K562 (cell line): ENCODE results near the gene LENG8. TPM values are rescaled to one million over a fixed set of nuclear protein-coding genes. Genes with fewer than 3 reads are reported as not detected.

Experiments used
- ATAC-seq: fragments of 200-7000 bp; cut with Tn5 transposase; 3 replicates; pipeline ENCODE4 v1.9.1; 2020; ENCODE audit warnings: moderate library complexity
- BruUV-seq: library from RNA; stranded (reverse); fragments of 400-500 nt; replicated peaks from 2 replicates; lab custom pipeline; 2021; lab: Mats Ljungman, UMichigan
- CTCF ChIA-PET: fragments of 300-600 bp; formaldehyde crosslinking; extraction: SDS; loops from one replicate; lab custom pipeline; 2021; ENCODE audit warnings: low intra/inter-chr PET ratio; lab: Yijun Ruan, JAX
- POLR2A ChIA-PET: fragments of 300-600, 350-650 bp; sonication (Branson Sonifier 250); formaldehyde crosslinking; extraction: SDS; loops from one replicate; lab custom pipeline; 2021; ENCODE audit warnings: antibody characterized with exemption, inconsistent platforms; lab: Yijun Ruan, JAX
- DNase-seq, 4 experiments: peaks; one replicate each; pipeline versions ENCODE4 v3.0.0 to v3.0.0-alpha.2; 2011 to 2018; ENCODE audit warnings: low spot score in 3 of 4, mixed read lengths in 3 of 4; ENCODE audit errors: extremely low read depth in 1 of 4
- FAIRE-seq: peaks from 2 replicates; lab custom pipeline; 2011; peaks lifted over from hg19 to GRCh38; lab: Jason Lieb, UNC
- H2AFZ ChIP-seq: 2 replicates; pipeline ENCODE4 v1.6.0; 2011; ENCODE audit warnings: low read depth, low read length, control low read depth, inconsistent platforms
- H3K27ac ChIP-seq: fragments of 200-600 bp; 3 replicates; pipeline ENCODE4 v1.8.0; 2011; ENCODE audit warnings: low read depth, mild to moderate bottlenecking, control low read depth, inconsistent platforms, low read length, moderate library complexity, mixed read lengths; ENCODE audit errors: extremely low read depth
- H3K27me3 ChIP-seq, 2 experiments: fragments of 300-600 bp in 1 of 2; 2 replicates in 1 of 2; 3 replicates in 1 of 2; pipeline versions ENCODE4 v1.6.0 to v1.8.0; 2011; ENCODE audit warnings: inconsistent platforms in 2 of 2, low read length in 2 of 2, mild to moderate bottlenecking in 1 of 2, mixed read lengths in 1 of 2, moderate library complexity in 1 of 2; ENCODE audit not compliant: control insufficient read depth in 2 of 2, insufficient read depth in 2 of 2
- H3K36me3 ChIP-seq: fragments of 300-600 bp; 3 replicates; pipeline ENCODE4 v1.8.0; 2011; ENCODE audit warnings: mild to moderate bottlenecking, low read length, inconsistent platforms; ENCODE audit not compliant: control insufficient read depth, insufficient read depth
- H3K4me1 ChIP-seq, 2 experiments: fragments of 200-600 bp in 1 of 2; replicated peaks in 1 of 2; 2 replicates in 1 of 2; 3 replicates in 1 of 2; pipeline versions ENCODE4 v1.5.1 to v1.8.0; 2011; ENCODE audit warnings: inconsistent platforms in 2 of 2, low read length in 2 of 2, mild to moderate bottlenecking in 1 of 2, mixed read lengths in 1 of 2, moderate library complexity in 1 of 2; ENCODE audit not compliant: control insufficient read depth in 2 of 2, insufficient read depth in 2 of 2
- H3K4me2 ChIP-seq: 2 replicates; pipeline ENCODE4 v1.6.1; 2011; ENCODE audit warnings: low read length, control low read depth, inconsistent platforms, mixed read lengths; ENCODE audit not compliant: insufficient read depth
- H3K4me3 ChIP-seq: fragments of 200-600 bp; sonication (generic), shearing (Covaris generic); 2 replicates; pipeline ENCODE4 v1.5.1; 2016; ENCODE audit warnings: control low read depth, inconsistent platforms
- H3K79me2 ChIP-seq: fragments of 200-600 bp; 3 replicates; pipeline ENCODE4 v1.8.0; 2011; ENCODE audit warnings: low read length, inconsistent platforms; ENCODE audit not compliant: control insufficient read depth, insufficient read depth
- H3K9ac ChIP-seq, 2 experiments: 2 replicates each; pipeline versions ENCODE4 v1.6.0 to v1.6.1; 2011; ENCODE audit warnings: low read depth in 2 of 2, low read length in 2 of 2, control low read depth in 1 of 2, inconsistent platforms in 1 of 2, mild to moderate bottlenecking in 1 of 2, mixed read lengths in 1 of 2; ENCODE audit not compliant: insufficient read depth in 1 of 2
- H3K9me1 ChIP-seq: one replicate; pipeline ENCODE4 v1.6.0; 2011; ENCODE audit warnings: inconsistent platforms, mild to moderate bottlenecking, low read length, moderate library complexity; ENCODE audit not compliant: control insufficient read depth, insufficient read depth
- H3K9me3 ChIP-seq: replicated peaks from 2 replicates; pipeline ENCODE4 v1.5.1; 2011; ENCODE audit warnings: low read depth, low read length, inconsistent platforms; ENCODE audit not compliant: control insufficient read depth, insufficient read depth
- H4K20me1 ChIP-seq: replicated peaks from 2 replicates; pipeline ENCODE4 v1.6.1; 2011; ENCODE audit warnings: low read length, inconsistent platforms, mixed read lengths; ENCODE audit not compliant: control insufficient read depth, insufficient read depth
- HSF4 ChIP-seq: fragments of 250-450 bp; sonication (Bioruptor Pico); IDR thresholded peaks from 2 replicates; pipeline ENCODE4 v2.1.2; 2022; ENCODE audit warnings: mild to moderate bottlenecking, moderate library complexity, borderline replicate concordance
- OTX1 ChIP-seq: fragments of 450-650 bp; formaldehyde crosslinking; IDR thresholded peaks from 2 replicates; pipeline ENCODE4 v1.4.0; 2022; ENCODE audit warnings: mild to moderate bottlenecking
- WGBS: fragments of 100-300 bp; shearing (Covaris generic); methylation state at CpG from one replicate; pipeline ENCODE4 v1.1.6; 2016; ENCODE audit warnings: low coverage, mixed read lengths; ENCODE audit not compliant: insufficient coverage; ENCODE audit errors: missing lambda C conversion rate; 5-methylcytosine and 5-hydroxymethylcytosine counted together
- in situ Hi-C: fragments of 300-500 bp; cut with MboI; formaldehyde crosslinking; loops from 4 replicates; pipeline ENCODE4 v1.15.0; 2018; ENCODE audit warnings: inconsistent platforms, mixed read lengths
- intact Hi-C: fragments of 100-400 bp; cut with micrococcal nuclease; formaldehyde crosslinking; loops from 2 replicates; pipeline ENCODE4 v1.14.2; 2022
- polyA plus RNA-seq, 8 experiments: library from polyadenylated mRNA; depleted of rRNA in 4 of 8; stranded (reverse) in 5 of 8; unstranded in 3 of 8; fragments of >200 nt; fragmentation: Nextera tagmentation in 2 of 8; fragmentation: Illumina TruSeq in 1 of 8; extraction: Ambion mirVana in 2 of 8; extraction: Trizol in 1 of 8; gene quantifications; 2 replicates each; pipeline versions ENCODE4 v1.2.1 to v1.2.3, GENCODE V29; 2011 to 2014; ENCODE audit warnings: inconsistent platforms in 1 of 8, missing spikeins in 1 of 8
- total RNA-seq, 7 experiments: library from RNA; depleted of rRNA in 6 of 7; stranded (reverse); fragments of >200 nt in 6 of 7; fragmentation: Illumina TruSeq in 2 of 7; extraction: Trizol in 2 of 7; gene quantifications; 2 replicates each; pipeline versions ENCODE4 v1.2.1 to v1.2.3, GENCODE V29; 2011 to 2021; ENCODE audit warnings: low replicate concordance in 1 of 7
- TF ChIP-seq, protein P1 (sequence below), 2 experiments: fragments of 250-450 bp in 1 of 2; fragments of 450-650 bp in 1 of 2; sonication (Bioruptor Pico) in 1 of 2; IDR thresholded peaks; 2 replicates each; pipeline versions ENCODE4 v1.6.1 to v1.8.0; 2016 to 2021; ENCODE audit warnings: mild to moderate bottlenecking in 2 of 2, moderate library complexity in 2 of 2, missing compliant biosample characterization in 1 of 2, missing genetic modification characterization in 1 of 2
- TF ChIP-seq, protein P2 (sequence below): fragments of 450-650 bp; IDR thresholded peaks from 2 replicates; pipeline ENCODE4 v1.6.1; 2016
- TF ChIP-seq, protein P3 (sequence below): fragments of 450-650 bp; IDR thresholded peaks from 2 replicates; pipeline ENCODE4 v1.6.1; 2018; ENCODE audit not compliant: partially characterized antibody
- TF ChIP-seq, protein P4 (sequence below): sonication (generic); formaldehyde crosslinking; IDR thresholded peaks from 2 replicates; pipeline ENCODE4 v1.8.1; 2022; ENCODE audit warnings: missing genetic modification reagents

LENG8 gene
- total and polyA plus RNA-seq, 9 of the 15 experiments (the other 6 are each of a cell fraction or from before 2014, with no cell fraction given) = 0.74 to 146 (median 28.1) TPM

DNA sequence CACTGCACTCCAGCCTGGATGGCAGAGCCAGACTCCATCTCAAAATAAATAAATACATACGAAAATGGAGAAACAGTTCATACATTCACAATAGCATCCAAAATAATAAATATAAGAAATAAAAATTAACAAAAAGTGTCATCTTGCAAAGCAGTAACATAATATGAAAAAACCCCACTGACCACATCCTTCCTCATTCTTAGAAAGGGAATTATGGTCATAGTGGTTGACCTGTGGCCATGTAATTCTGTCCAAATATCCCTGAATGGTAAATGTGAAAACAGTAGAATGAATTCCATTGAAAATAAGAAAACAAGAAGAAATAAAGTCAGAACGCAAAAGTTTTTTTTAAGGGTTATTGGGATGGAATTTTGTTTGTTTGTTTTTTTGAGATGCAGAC is 31.1 kb downstream of the LENG8 start:
- ATAC-seq = no peak
- H3K4me1 ChIP-seq = no peaks in the 10 kb centered on the region; a peak in 1 of 5 replicates
- H3K79me2 ChIP-seq = no peaks in the 10 kb centered on the region
- peaks cover 2% of the 10 kb centered on the region; the same call in 1 of the 2 replicates for H4K20me1 ChIP-seq
- no TSS peak for BruUV-seq
- no peaks in the 10 kb centered on the region for H3K9me1 ChIP-seq
- in situ Hi-C loops (loop anchor here (10.0 kb wide), 1 partner anchor 195 kb away; no protein-coding TSS in a partner anchor), intact Hi-C loops (loop anchor here (2.0 kb wide), 1 partner anchor 197 kb away; no protein-coding TSS in a partner anchor)
- POLR2A ChIA-PET = no interaction called here
- H3K36me3 ChIP-seq = no peaks in the 10 kb centered on the region
- no peak for DNase-seq
- no peak overlapping the region for H3K9ac ChIP-seq
- H3K4me2 ChIP-seq = no peak overlapping the region
- no peak overlapping the region for H3K4me3 ChIP-seq
- 4% methylated on average over 2 of the region's 2 CpGs for WGBS
- TF ChIP-seq, protein P1, sequence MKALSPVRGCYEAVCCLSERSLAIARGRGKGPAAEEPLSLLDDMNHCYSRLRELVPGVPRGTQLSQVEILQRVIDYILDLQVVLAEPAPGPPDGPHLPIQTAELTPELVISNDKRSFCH (CRISPR knock-in tag; IDR thresholded peaks at IDR 0.05) = no peak
- TF ChIP-seq, protein P1 (tag; IDR thresholded peaks at IDR 0.05) = no peak
- TF ChIP-seq OTX1 (CRISPR knock-in tag) = no peak
- TF ChIP-seq, all 486 proteins: peak for 0
- Histone ChIP-seq H3K27ac (no peak overlapping the region), H2AFZ (no peak overlapping the region), H3K27me3 (peaks cover 7 to 17% of the 10 kb centered on the region in 2 experiments; a peak in 4 of 5 replicates), H3K9me3 (no peaks in the 10 kb centered on the region)
- FAIRE-seq = no peak
- CTCF ChIA-PET = no interaction called here

DNA sequence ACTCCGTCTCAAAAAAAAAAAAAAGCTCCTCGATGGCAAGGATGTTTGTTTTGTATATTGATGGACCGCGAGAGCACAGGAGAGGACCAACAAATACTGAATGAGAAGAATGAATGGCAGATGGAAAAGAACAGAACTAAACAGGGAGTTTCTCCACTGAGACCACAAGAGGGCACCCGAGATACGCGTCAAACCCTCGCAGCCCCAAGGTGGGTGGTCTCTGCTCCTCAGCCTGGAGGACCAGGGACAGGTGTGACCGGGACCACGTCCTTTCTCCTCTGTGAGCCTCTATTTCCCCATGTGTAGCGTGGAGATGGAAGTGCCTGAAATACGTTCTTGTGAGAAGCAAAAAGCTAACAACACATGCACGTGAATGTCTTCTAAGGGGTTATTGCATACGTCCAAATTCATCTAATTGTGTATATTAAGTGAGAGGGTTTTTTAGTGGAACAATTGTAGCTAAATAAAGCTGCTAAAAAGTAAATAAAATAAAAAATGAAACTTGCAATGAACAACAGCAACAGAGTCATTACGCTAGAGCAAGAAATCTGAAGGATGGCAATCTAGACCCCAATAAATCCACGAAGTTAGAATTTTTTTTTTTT is 32.4 kb downstream of the LENG8 start:
- no peaks in the 10 kb centered on the region for H3K36me3 ChIP-seq
- H3K9me3 ChIP-seq = no peaks in the 10 kb centered on the region
- no peak overlapping the region for H3K27ac ChIP-seq
- H3K9me1 ChIP-seq = no peaks in the 10 kb centered on the region
- DNase-seq = peak; percentile 49 to 66 (median 51)
- intact Hi-C loops = loop anchor here (2.0 kb wide), 1 partner anchor 195 kb away; no protein-coding TSS in a partner anchor
- no peak overlapping the region for H3K4me2 ChIP-seq
- in situ Hi-C loops = loop anchor here (10.0 kb wide), 1 partner anchor 193 kb away; no protein-coding TSS in a partner anchor
- peaks cover 2% of the 10 kb centered on the region; the same call in 1 of the 2 replicates for H4K20me1 ChIP-seq
- peak; percentile 81 for ATAC-seq
- no peak overlapping the region for H2AFZ ChIP-seq
- FAIRE-seq = peak; percentile 89
- CTCF ChIA-PET = interaction anchor here (0.6 to 0.9 kb wide), 4 partner anchors 193 to 1286 kb away, joined by 3 to 4 read pairs (median 4); no protein-coding TSS in a partner anchor
- BruUV-seq = no TSS peak
- WGBS = 8% methylated on average over 15 of the region's 16 CpGs
- POLR2A ChIA-PET = no interaction called here
- H3K9ac ChIP-seq = no peak overlapping the region
- no peak overlapping the region for H3K4me3 ChIP-seq
- no peaks in the 10 kb centered on the region for H3K79me2 ChIP-seq
- no peaks in the 10 kb centered on the region; a peak in 1 of 5 replicates for H3K4me1 ChIP-seq
- H3K27me3 ChIP-seq = peaks cover 6 to 17% of the 10 kb centered on the region in 2 experiments; a peak in 4 of 5 replicates
- TF ChIP-seq HSF4 = no peak
- TF ChIP-seq, protein P2, sequence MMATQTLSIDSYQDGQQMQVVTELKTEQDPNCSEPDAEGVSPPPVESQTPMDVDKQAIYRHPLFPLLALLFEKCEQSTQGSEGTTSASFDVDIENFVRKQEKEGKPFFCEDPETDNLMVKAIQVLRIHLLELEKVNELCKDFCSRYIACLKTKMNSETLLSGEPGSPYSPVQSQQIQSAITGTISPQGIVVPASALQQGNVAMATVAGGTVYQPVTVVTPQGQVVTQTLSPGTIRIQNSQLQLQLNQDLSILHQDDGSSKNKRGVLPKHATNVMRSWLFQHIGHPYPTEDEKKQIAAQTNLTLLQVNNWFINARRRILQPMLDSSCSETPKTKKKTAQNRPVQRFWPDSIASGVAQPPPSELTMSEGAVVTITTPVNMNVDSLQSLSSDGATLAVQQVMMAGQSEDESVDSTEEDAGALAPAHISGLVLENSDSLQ = peak; percentile 52; the same call in 1 of the 2 replicates
- TF ChIP-seq, protein P3, sequence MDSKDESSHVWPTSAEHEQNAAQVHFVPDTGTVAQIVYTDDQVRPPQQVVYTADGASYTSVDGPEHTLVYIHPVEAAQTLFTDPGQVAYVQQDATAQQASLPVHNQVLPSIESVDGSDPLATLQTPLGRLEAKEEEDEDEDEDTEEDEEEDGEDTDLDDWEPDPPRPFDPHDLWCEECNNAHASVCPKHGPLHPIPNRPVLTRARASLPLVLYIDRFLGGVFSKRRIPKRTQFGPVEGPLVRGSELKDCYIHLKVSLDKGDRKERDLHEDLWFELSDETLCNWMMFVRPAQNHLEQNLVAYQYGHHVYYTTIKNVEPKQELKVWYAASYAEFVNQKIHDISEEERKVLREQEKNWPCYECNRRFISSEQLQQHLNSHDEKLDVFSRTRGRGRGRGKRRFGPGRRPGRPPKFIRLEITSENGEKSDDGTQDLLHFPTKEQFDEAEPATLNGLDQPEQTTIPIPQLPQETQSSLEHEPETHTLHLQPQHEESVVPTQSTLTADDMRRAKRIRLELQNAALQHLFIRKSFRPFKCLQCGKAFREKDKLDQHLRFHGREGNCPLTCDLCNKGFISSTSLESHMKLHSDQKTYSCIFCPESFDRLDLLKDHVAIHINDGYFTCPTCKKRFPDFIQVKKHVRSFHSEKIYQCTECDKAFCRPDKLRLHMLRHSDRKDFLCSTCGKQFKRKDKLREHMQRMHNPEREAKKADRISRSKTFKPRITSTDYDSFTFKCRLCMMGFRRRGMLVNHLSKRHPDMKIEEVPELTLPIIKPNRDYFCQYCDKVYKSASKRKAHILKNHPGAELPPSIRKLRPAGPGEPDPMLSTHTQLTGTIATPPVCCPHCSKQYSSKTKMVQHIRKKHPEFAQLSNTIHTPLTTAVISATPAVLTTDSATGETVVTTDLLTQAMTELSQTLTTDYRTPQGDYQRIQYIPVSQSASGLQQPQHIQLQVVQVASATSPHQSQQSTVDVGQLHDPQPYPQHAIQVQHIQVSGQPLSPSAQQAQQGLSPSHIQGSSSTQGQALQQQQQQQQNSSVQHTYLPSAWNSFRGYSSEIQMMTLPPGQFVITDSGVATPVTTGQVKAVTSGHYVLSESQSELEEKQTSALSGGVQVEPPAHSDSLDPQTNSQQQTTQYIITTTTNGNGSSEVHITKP = no peak
- TF ChIP-seq, protein P4, sequence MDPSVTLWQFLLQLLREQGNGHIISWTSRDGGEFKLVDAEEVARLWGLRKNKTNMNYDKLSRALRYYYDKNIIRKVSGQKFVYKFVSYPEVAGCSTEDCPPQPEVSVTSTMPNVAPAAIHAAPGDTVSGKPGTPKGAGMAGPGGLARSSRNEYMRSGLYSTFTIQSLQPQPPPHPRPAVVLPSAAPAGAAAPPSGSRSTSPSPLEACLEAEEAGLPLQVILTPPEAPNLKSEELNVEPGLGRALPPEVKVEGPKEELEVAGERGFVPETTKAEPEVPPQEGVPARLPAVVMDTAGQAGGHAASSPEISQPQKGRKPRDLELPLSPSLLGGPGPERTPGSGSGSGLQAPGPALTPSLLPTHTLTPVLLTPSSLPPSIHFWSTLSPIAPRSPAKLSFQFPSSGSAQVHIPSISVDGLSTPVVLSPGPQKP (CRISPR knock-in tag) = no peak
